Measurements from ENCODE around the gene ZDHHC14. TPM values are rescaled to one million over a fixed set of nuclear protein-coding genes. Genes with fewer than 3 reads are reported as not detected.

The ZDHHC14 gene
- total and polyA plus RNA-seq, 4 donors, result 4.3 to 18.3 (median 8.9) TPM

DNA sequence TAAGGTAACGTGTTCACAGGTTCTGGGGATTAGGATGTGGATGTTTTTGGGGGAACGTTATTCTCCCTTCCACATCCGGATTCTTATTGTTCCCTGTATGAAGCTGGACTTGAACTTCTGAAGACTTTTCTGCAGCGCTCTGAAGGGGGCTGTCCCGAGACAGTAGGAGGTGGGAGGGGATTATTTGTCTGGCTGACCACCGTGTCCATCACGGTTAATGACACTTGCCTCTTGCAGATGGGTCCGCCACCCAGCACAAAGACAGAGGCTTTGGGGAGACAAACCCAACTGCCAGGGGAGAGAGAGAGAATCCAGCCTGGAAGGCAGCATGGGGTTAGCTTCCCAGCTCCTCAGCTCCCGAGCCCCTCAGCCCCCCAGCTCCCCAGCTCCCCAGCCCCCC lies 16.7 kb downstream of the ZDHHC14 start:
- H3K4me1 ChIP-seq (ENCODE audit: control insufficient read depth in 5 of 5, insufficient read depth in 5 of 5, low read length in 5 of 5), result peaks cover 0 to 8% (median 0%) of the 10 kb centered on the region in 5 donors
- no peak overlapping the region for H3K9ac ChIP-seq (ENCODE audit: insufficient read depth in 1 of 2, low read length in 2 of 2)
- TF ChIP-seq, protein P1, sequence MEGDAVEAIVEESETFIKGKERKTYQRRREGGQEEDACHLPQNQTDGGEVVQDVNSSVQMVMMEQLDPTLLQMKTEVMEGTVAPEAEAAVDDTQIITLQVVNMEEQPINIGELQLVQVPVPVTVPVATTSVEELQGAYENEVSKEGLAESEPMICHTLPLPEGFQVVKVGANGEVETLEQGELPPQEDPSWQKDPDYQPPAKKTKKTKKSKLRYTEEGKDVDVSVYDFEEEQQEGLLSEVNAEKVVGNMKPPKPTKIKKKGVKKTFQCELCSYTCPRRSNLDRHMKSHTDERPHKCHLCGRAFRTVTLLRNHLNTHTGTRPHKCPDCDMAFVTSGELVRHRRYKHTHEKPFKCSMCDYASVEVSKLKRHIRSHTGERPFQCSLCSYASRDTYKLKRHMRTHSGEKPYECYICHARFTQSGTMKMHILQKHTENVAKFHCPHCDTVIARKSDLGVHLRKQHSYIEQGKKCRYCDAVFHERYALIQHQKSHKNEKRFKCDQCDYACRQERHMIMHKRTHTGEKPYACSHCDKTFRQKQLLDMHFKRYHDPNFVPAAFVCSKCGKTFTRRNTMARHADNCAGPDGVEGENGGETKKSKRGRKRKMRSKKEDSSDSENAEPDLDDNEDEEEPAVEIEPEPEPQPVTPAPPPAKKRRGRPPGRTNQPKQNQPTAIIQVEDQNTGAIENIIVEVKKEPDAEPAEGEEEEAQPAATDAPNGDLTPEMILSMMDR (IDR thresholded peaks at IDR 0.05; ENCODE audit: control extremely low read depth, extremely low read depth), result no peak
- H3K4me3 ChIP-seq, result no peak overlapping the region
- no peaks in the 10 kb centered on the region for H3K9me3 ChIP-seq (ENCODE audit: control insufficient read depth in 4 of 4, insufficient read depth in 3 of 4, low read length in 3 of 4)
- DNase-seq (no peak), ATAC-seq (ENCODE audit: insufficient read depth, low FRiP score) (no peak)
- 93 to 97% methylated on average over 9 of the region's 9 CpGs for WGBS, 2 donors
- H3K27ac ChIP-seq (ENCODE audit: low read depth in 1 of 2, low read length in 1 of 2), result no peak overlapping the region
- H3K27me3 ChIP-seq (ENCODE audit: control insufficient read depth in 3 of 3, insufficient read depth in 3 of 3, low read length in 2 of 3), result no peaks in the 10 kb centered on the region
- H3K36me3 ChIP-seq (ENCODE audit: control insufficient read depth in 4 of 4, insufficient read depth in 4 of 4, low read length in 4 of 4), result peaks cover 0 to 5% (median 3%) of the 10 kb centered on the region in 4 donors

DNA sequence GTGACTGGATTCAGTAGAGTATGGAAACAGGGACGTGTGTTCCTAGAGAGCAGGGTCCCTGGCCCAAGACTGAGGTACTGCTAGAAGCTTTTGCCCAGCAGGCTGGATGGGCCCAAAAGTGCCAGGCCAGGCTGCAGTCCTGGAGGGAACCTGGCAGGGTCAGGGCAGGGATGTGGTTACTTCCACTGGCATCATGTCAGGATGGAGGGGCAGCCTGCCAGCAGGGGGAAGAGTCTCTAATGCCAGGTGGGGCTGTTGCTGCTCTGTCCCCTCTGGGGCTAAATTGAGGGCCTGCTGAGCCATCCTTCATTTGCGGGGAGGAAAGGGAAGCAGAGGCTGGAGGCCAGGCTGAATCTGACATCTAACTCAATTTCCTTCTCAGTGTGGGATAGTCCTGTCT lies 17.2 kb downstream of the ZDHHC14 start:
- H3K36me3 ChIP-seq (ENCODE audit: control insufficient read depth in 4 of 4, insufficient read depth in 4 of 4, low read length in 4 of 4), result peaks cover 0 to 5% (median 3%) of the 10 kb centered on the region in 4 donors
- ATAC-seq (ENCODE audit: insufficient read depth, low FRiP score), result no peak
- H3K27ac ChIP-seq (ENCODE audit: low read depth in 1 of 2, low read length in 1 of 2), result no peak overlapping the region
- H3K27me3 ChIP-seq (ENCODE audit: control insufficient read depth in 3 of 3, insufficient read depth in 3 of 3, low read length in 2 of 3), result no peaks in the 10 kb centered on the region
- WGBS, 2 donors, result 42 to 70% methylated on average over 2 of the region's 2 CpGs
- no peaks in the 10 kb centered on the region for H3K9me3 ChIP-seq (ENCODE audit: control insufficient read depth in 4 of 4, insufficient read depth in 3 of 4, low read length in 3 of 4)
- H3K4me3 ChIP-seq, result no peak overlapping the region
- peaks cover 0 to 8% (median 0%) of the 10 kb centered on the region in 5 donors for H3K4me1 ChIP-seq (ENCODE audit: control insufficient read depth in 5 of 5, insufficient read depth in 5 of 5, low read length in 5 of 5)
- DNase-seq, result no peak
- H3K9ac ChIP-seq (ENCODE audit: insufficient read depth in 1 of 2, low read length in 2 of 2), result no peak overlapping the region
- TF ChIP-seq, protein P1 (IDR thresholded peaks at IDR 0.05; ENCODE audit: control extremely low read depth, extremely low read depth), result no peak

DNA sequence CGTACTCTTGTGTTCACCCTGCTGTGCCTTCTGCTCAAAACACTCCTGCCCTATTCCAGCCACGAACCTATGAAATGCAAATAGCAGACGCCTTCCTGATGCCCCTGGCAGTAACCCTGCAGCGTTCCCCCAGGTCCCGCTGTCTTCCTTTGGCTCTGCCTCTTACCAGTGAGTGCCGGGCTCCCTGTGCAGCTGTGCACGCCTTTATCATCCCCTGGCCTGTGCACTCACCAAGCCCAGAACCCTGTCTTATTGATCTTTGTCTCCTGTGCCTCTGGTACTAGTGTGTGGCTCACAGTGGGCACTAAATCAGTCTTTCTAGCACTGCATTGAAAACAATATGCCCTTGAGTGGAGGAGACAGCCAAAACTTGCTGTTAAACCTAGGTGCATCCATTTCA lies 19.7 kb downstream of the ZDHHC14 start:
- Histone ChIP-seq H3K27me3 (ENCODE audit: control insufficient read depth in 3 of 3, insufficient read depth in 3 of 3, low read length in 2 of 3) (no peaks in the 10 kb centered on the region), H3K4me3 (no peak overlapping the region), H3K36me3 (ENCODE audit: control insufficient read depth in 4 of 4, insufficient read depth in 4 of 4, low read length in 4 of 4) (peaks cover 0 to 5% (median 1%) of the 10 kb centered on the region in 4 donors), H3K9me3 (ENCODE audit: control insufficient read depth in 4 of 4, insufficient read depth in 3 of 4, low read length in 3 of 4) (no peaks in the 10 kb centered on the region), H3K9ac (ENCODE audit: insufficient read depth in 1 of 2, low read length in 2 of 2) (no peak overlapping the region), H3K4me1 (ENCODE audit: control insufficient read depth in 5 of 5, insufficient read depth in 5 of 5, low read length in 5 of 5) (peaks cover 0 to 6% (median 0%) of the 10 kb centered on the region in 5 donors), H3K27ac (ENCODE audit: low read depth in 1 of 2, low read length in 1 of 2) (no peak overlapping the region)
- 89% methylated on average over 7 of the region's 7 CpGs for WGBS, 2 donors
- DNase-seq, result no peak
- no peak for ATAC-seq (ENCODE audit: insufficient read depth, low FRiP score)
- TF ChIP-seq, protein P1 (IDR thresholded peaks at IDR 0.05; ENCODE audit: control extremely low read depth, extremely low read depth), result no peak

DNA sequence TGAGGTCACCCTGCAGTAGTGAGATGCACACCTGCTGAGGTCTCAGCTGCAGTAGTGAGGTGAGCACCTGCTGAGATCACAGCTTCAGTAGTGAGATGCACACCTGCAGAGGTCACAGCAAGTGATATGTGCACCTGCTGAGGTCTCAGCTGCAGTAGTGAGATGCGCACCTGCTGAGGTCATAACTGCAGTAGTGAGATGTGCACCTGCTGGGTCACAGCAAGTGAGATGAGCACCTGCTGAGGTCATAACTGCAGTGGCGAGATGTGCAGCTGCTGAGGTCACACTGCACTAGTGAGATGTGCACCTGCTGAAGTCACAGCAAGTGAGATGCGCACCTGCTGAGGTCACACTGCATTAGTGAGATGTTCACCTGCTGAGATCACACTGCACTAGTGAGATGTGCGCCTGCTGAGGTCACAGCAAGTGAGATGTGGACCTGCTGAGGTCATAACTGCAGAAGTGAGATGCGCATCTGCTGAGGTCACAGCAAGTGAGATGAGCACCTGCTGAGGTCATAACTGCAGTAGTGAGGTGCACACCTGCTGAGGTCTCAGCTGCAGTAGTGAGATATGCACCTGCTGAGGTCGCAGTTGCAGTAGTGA lies 20.8 kb downstream of the ZDHHC14 start:
- TF ChIP-seq, protein P1 (IDR thresholded peaks at IDR 0.05; ENCODE audit: control extremely low read depth, extremely low read depth), result no peak
- Histone ChIP-seq H3K9ac (ENCODE audit: insufficient read depth in 1 of 2, low read length in 2 of 2) (no peak overlapping the region), H3K4me1 (ENCODE audit: control insufficient read depth in 5 of 5, insufficient read depth in 5 of 5, low read length in 5 of 5) (peaks cover 0 to 4% (median 0%) of the 10 kb centered on the region in 5 donors), H3K36me3 (ENCODE audit: control insufficient read depth in 4 of 4, insufficient read depth in 4 of 4, low read length in 4 of 4) (peaks cover 0 to 5% (median 1%) of the 10 kb centered on the region in 4 donors), H3K9me3 (ENCODE audit: control insufficient read depth in 4 of 4, insufficient read depth in 3 of 4, low read length in 3 of 4) (no peaks in the 10 kb centered on the region), H3K27me3 (ENCODE audit: control insufficient read depth in 3 of 3, insufficient read depth in 3 of 3, low read length in 2 of 3) (no peaks in the 10 kb centered on the region), H3K4me3 (no peak overlapping the region), H3K27ac (ENCODE audit: low read depth in 1 of 2, low read length in 1 of 2) (no peak overlapping the region)
- DNase-seq, result no peak
- 97 to 98% methylated on average over 6 of the region's 6 CpGs for WGBS, 2 donors
- no peak for ATAC-seq (ENCODE audit: insufficient read depth, low FRiP score)

All from lung (tissue), 12 donors.